ENCODE results near the gene CMIP. TPM values are rescaled to one million over a fixed set of nuclear protein-coding genes. Genes with fewer than 3 reads are reported as not detected.

CMIP gene
- total RNA-seq, 4 donors from 2014 or later: 15.5 to 65.9 (median 20.2) TPM

GRCh38 chr16:81746566-81746965, 302.0 kb downstream of the CMIP start:
- Histone ChIP-seq H3K27me3 (no peaks in the 10 kb centered on the region), H3K27ac (no peak overlapping the region), H3K4me3 (replicated peaks in 1 of 3) (peak overlapping the region in 1 of 3 donors; percentile 23), H3K9me3 (no peaks in the 10 kb centered on the region), H3K36me3 (no peaks in the 10 kb centered on the region), H3K4me1 (peaks cover 0 to 9% of the 10 kb centered on the region in 2 donors)
- intact Hi-C loops (cut with DNase I): no loop called here
- TF ChIP-seq CTCF (IDR thresholded peaks at IDR 0.05) (no peak), POLR2A (IDR thresholded peaks at IDR 0.05) (no peak)
- WGBS, 2 donors: 47 to 56% methylated on average over 5 of the region's 5 CpGs
- DNase-seq: no peak

- intact Hi-C loops (cut with DNase I): no loop called here
- TF ChIP-seq POLR2A (IDR thresholded peaks at IDR 0.05) (no peak), CTCF (IDR thresholded peaks at IDR 0.05) (no peak)
- no peaks in the 10 kb centered on the region for H3K36me3 ChIP-seq
- no peak for DNase-seq
- no peaks in the 10 kb centered on the region for H3K9me3 ChIP-seq
- WGBS, 2 donors: 52 to 64% methylated on average over 7 of the region's 7 CpGs
- H3K4me1 ChIP-seq: peaks cover 0 to 13% of the 10 kb centered on the region in 2 donors
- H3K4me3 ChIP-seq (replicated peaks in 1 of 3): no peak overlapping the region
- no peak overlapping the region for H3K27ac ChIP-seq
- no peaks in the 10 kb centered on the region for H3K27me3 ChIP-seq
These were observed 304.0 kb downstream of the CMIP start for GRCh38 chr16:81748476-81749198.

- no peak for TF ChIP-seq CTCF (IDR thresholded peaks at IDR 0.05)
- TF ChIP-seq POLR2A (IDR thresholded peaks at IDR 0.05): no peak
- Histone ChIP-seq H3K4me1 (peaks cover 0 to 4% of the 10 kb centered on the region in 2 donors), H3K36me3 (no peaks in the 10 kb centered on the region), H3K27ac (peak overlapping the region in 2 of 3 donors; percentile 45 to 56), H3K27me3 (no peaks in the 10 kb centered on the region), H3K4me3 (replicated peaks in 1 of 3) (no peak overlapping the region), H3K9me3 (no peaks in the 10 kb centered on the region)
- peak in 1 of 2 donors; percentile 16 for DNase-seq
- intact Hi-C loops (cut with DNase I): no loop called here
- 58 to 68% methylated on average over 7 to 12 of the region's 13 CpGs for WGBS, 2 donors
These were observed 307.7 kb downstream of the CMIP start for GRCh38 chr16:81752225-81752875.

- H3K9me3 ChIP-seq: no peaks in the 10 kb centered on the region
- intact Hi-C loops (cut with DNase I): no loop called here
- H3K27ac ChIP-seq: peak overlapping the region in 2 of 3 donors; percentile 45 to 56
- no peak for TF ChIP-seq CTCF (IDR thresholded peaks at IDR 0.05)
- TF ChIP-seq POLR2A (IDR thresholded peaks at IDR 0.05): no peak
- WGBS, 2 donors: 94 to 97% methylated on average over 4 to 6 of the region's 7 CpGs
- no peak for DNase-seq
- no peak overlapping the region for H3K4me3 ChIP-seq (replicated peaks in 1 of 3)
- H3K36me3 ChIP-seq: no peaks in the 10 kb centered on the region
- no peaks in the 10 kb centered on the region for H3K27me3 ChIP-seq
- peaks cover 0 to 4% of the 10 kb centered on the region in 2 donors for H3K4me1 ChIP-seq
These were observed 308.2 kb downstream of the CMIP start for GRCh38 chr16:81752876-81753227.

GRCh38 chr16:81754858-81755257, 310.2 kb downstream of the CMIP start:
- Histone ChIP-seq H3K4me3 (replicated peaks in 1 of 3) (no peak overlapping the region), H3K27ac (no peak overlapping the region), H3K9me3 (no peaks in the 10 kb centered on the region), H3K36me3 (no peaks in the 10 kb centered on the region), H3K4me1 (peaks cover 0 to 4% of the 10 kb centered on the region in 2 donors), H3K27me3 (no peaks in the 10 kb centered on the region)
- 90 to 96% methylated on average over 1 of the region's 1 CpG for WGBS, 2 donors
- TF ChIP-seq POLR2A (IDR thresholded peaks at IDR 0.05) (no peak), CTCF (IDR thresholded peaks at IDR 0.05) (no peak)
- intact Hi-C loops (cut with DNase I): no loop called here
- DNase-seq: no peak

All from thyroid gland (tissue), 4 donors.